H1 (cell line): ENCODE results near the gene FHIP1B. TPM values are rescaled to one million over a fixed set of nuclear protein-coding genes. Genes with fewer than 3 reads are reported as not detected.

Experiments
- CTCF ChIA-PET: fragments of 300-600 bp; sonication (Branson Sonifier 250); formaldehyde crosslinking; loops from one replicate; lab custom pipeline; 2021; ENCODE audit not compliant: partially characterized antibody; lab: Charles Lee
- POLR2A ChIA-PET: fragments of 300-600 bp; sonication (Branson Sonifier 250); formaldehyde crosslinking; loops from one replicate; lab custom pipeline; 2021; ENCODE audit warnings: inconsistent platforms; ENCODE audit not compliant: partially characterized antibody; lab: Charles Lee
- DNase-seq, 2 experiments: peaks; one replicate each; pipeline versions ENCODE4 v3.0.0 to v3.0.0-alpha.2; 2010 to 2022; ENCODE audit warnings: low spot score in 2 of 2, low read depth in 1 of 2, mixed read lengths in 1 of 2
- FAIRE-seq: peaks from 2 replicates; lab custom pipeline; 2011; peaks lifted over from hg19 to GRCh38; lab: Jason Lieb, UNC
- H2AFZ ChIP-seq: 2 replicates; pipeline ENCODE4 v1.8.1; 2012; ENCODE audit warnings: low read length, inconsistent platforms
- H2AK5ac ChIP-seq: 2 replicates; pipeline ENCODE4 v1.6.1; 2013; ENCODE audit warnings: low read depth, low read length
- H2BK120ac ChIP-seq: replicated peaks from 2 replicates; pipeline ENCODE3; 2013; ENCODE audit warnings: low read depth, low read length, inconsistent platforms
- H2BK12ac ChIP-seq: 2 replicates; pipeline ENCODE4 v1.6.1; 2013; ENCODE audit warnings: low read depth, low read length
- H2BK15ac ChIP-seq: 2 replicates; pipeline ENCODE4 v1.6.1; 2013; ENCODE audit warnings: low read length
- H2BK20ac ChIP-seq: 2 replicates; pipeline ENCODE4 v1.6.1; 2013; ENCODE audit warnings: low read length
- H2BK5ac ChIP-seq: 2 replicates; pipeline ENCODE4 v1.6.1; 2013; ENCODE audit warnings: low read depth, low read length
- H3K14ac ChIP-seq: 2 replicates; pipeline ENCODE4 v1.6.1; 2013; ENCODE audit warnings: inconsistent platforms; ENCODE audit not compliant: insufficient read length
- H3K18ac ChIP-seq: 2 replicates; pipeline ENCODE4 v1.6.1; 2013; ENCODE audit warnings: low read length; ENCODE audit errors: extremely low read depth
- H3K23ac ChIP-seq: 2 replicates; pipeline ENCODE4 v1.6.1; 2013; ENCODE audit warnings: inconsistent platforms; ENCODE audit not compliant: insufficient read length
- H3K23me2 ChIP-seq: 2 replicates; pipeline ENCODE4 v1.6.1; 2013; ENCODE audit warnings: low read depth, low read length
- H3K27ac ChIP-seq: 2 replicates; pipeline ENCODE4 v1.6.1; 2011; ENCODE audit warnings: low read depth, low read length, inconsistent platforms
- H3K27me3 ChIP-seq, 4 experiments: replicated peaks in 1 of 4; 1 replicate in 1 of 4; 2 replicates in 3 of 4; pipeline versions ENCODE4 v1.6.1 to v1.8.1; 2011 to 2013; ENCODE audit warnings: low read length in 3 of 4, mild to moderate bottlenecking in 3 of 4, inconsistent platforms in 2 of 4, mixed read lengths in 2 of 4, moderate library complexity in 1 of 4; ENCODE audit not compliant: control insufficient read depth in 3 of 4, insufficient read depth in 3 of 4; ENCODE audit errors: extremely low read depth in 1 of 4
- H3K36me3 ChIP-seq, 4 experiments: 2 replicates each; pipeline versions ENCODE4 v1.6.1 to v1.8.1; 2011 to 2013; ENCODE audit warnings: mild to moderate bottlenecking in 4 of 4, low read length in 3 of 4, moderate library complexity in 2 of 4, control low read depth in 1 of 4, inconsistent platforms in 1 of 4; ENCODE audit not compliant: insufficient read depth in 4 of 4, control insufficient read depth in 2 of 4
- H3K4ac ChIP-seq: replicated peaks from 2 replicates; pipeline ENCODE3; 2013; ENCODE audit warnings: low read length, low read depth, mixed read lengths, inconsistent platforms; ENCODE audit not compliant: insufficient read length
- H3K4me1 ChIP-seq, 4 experiments: replicated peaks in 1 of 4; 1 replicate in 1 of 4; 2 replicates in 3 of 4; pipeline versions ENCODE4 v1.6.1 to v1.8.1; 2011 to 2013; ENCODE audit warnings: low read length in 3 of 4, inconsistent platforms in 2 of 4, mixed read lengths in 1 of 4; ENCODE audit not compliant: insufficient read depth in 4 of 4, control insufficient read depth in 3 of 4
- H3K4me2 ChIP-seq, 2 experiments: 2 replicates each; pipeline versions ENCODE4 v1.6.1 to v1.8.1; 2011 to 2013; ENCODE audit warnings: low read depth in 2 of 2, low read length in 2 of 2, control low read depth in 1 of 2, inconsistent platforms in 1 of 2, mild to moderate bottlenecking in 1 of 2; ENCODE audit not compliant: insufficient read depth in 1 of 2
- H3K4me3 ChIP-seq, 4 experiments: fragments of 200-600, 300-600 bp in 1 of 4; sonication (generic), shearing (Covaris generic), sonication (Bioruptor Twin) in 1 of 4; 2 replicates each; pipeline versions ENCODE4 v1.5.1 to v1.8.1; 2011 to 2016; ENCODE audit warnings: low read length in 4 of 4, low read depth in 3 of 4, control low read depth in 2 of 4, inconsistent platforms in 2 of 4, mild to moderate bottlenecking in 2 of 4, mixed read lengths in 1 of 4, moderate library complexity in 1 of 4; ENCODE audit not compliant: insufficient read depth in 2 of 4; ENCODE audit errors: extremely low read depth in 1 of 4
- H3K56ac ChIP-seq: replicated peaks from 2 replicates; pipeline ENCODE3; 2013; ENCODE audit warnings: low read depth, mild to moderate bottlenecking, mixed read lengths, low read length, inconsistent platforms; ENCODE audit not compliant: insufficient read length
- H3K79me1 ChIP-seq: 2 replicates; pipeline ENCODE4 v1.6.1; 2013; ENCODE audit warnings: low read depth, low read length, control low read depth
- H3K79me2 ChIP-seq, 2 experiments: 2 replicates each; pipeline versions ENCODE4 v1.6.1 to v1.8.1; 2012 to 2013; ENCODE audit warnings: low read length in 2 of 2, mild to moderate bottlenecking in 2 of 2, inconsistent platforms in 1 of 2; ENCODE audit not compliant: insufficient read depth in 2 of 2, control insufficient read depth in 1 of 2
- H3K9ac ChIP-seq, 4 experiments: replicated peaks in 1 of 4; 1 replicate in 1 of 4; 2 replicates in 3 of 4; pipeline versions ENCODE4 v1.6.1 to v1.8.1; 2011 to 2013; ENCODE audit warnings: low read depth in 3 of 4, low read length in 3 of 4, control low read depth in 2 of 4, mild to moderate bottlenecking in 2 of 4, moderate library complexity in 2 of 4, inconsistent platforms in 1 of 4; ENCODE audit errors: extremely low read depth in 1 of 4
- H3K9me3 ChIP-seq, 2 experiments: 2 replicates each; pipeline versions ENCODE4 v1.6.1 to v1.8.1; 2012 to 2013; ENCODE audit warnings: mild to moderate bottlenecking in 2 of 2, moderate library complexity in 2 of 2, control low read depth in 1 of 2, inconsistent platforms in 1 of 2, low read depth in 1 of 2, low read length in 1 of 2, mixed read lengths in 1 of 2; ENCODE audit not compliant: insufficient read depth in 2 of 2
- H4K20me1 ChIP-seq, 2 experiments: replicated peaks in 1 of 2; 2 replicates each; pipeline versions ENCODE3 to v1.8.1; 2011 to 2013; ENCODE audit warnings: inconsistent platforms in 2 of 2, low read length in 2 of 2, mild to moderate bottlenecking in 1 of 2; ENCODE audit not compliant: insufficient read depth in 2 of 2, control insufficient read depth in 1 of 2
- H4K5ac ChIP-seq: 2 replicates; pipeline ENCODE4 v1.6.1; 2013; ENCODE audit warnings: low read length, low read depth, mixed read lengths, inconsistent platforms; ENCODE audit not compliant: insufficient read length
- H4K8ac ChIP-seq: 2 replicates; pipeline ENCODE4 v1.8.0; 2013; ENCODE audit warnings: mild to moderate bottlenecking, moderate library complexity, low read length, inconsistent platforms; ENCODE audit not compliant: insufficient read depth; ENCODE audit errors: extremely low read depth
- H4K91ac ChIP-seq: replicated peaks from 2 replicates; pipeline ENCODE3; 2013; ENCODE audit warnings: low read length, mixed read lengths, inconsistent platforms; ENCODE audit not compliant: insufficient read length
- E2F6 ChIP-seq: IDR thresholded peaks from 2 replicates; pipeline ENCODE4 v1.6.1; 2012; ENCODE audit warnings: inconsistent platforms
- HDAC6 ChIP-seq: IDR thresholded peaks from one replicate; pipeline ENCODE4 v1.7.1; 2012; ENCODE audit warnings: low read depth, mild to moderate bottlenecking, inconsistent platforms, low read length, moderate library complexity
- NANOG ChIP-seq: IDR thresholded peaks from 2 replicates; pipeline ENCODE4 v1.6.1; 2011; ENCODE audit warnings: low read length, low read depth, mild to moderate bottlenecking, inconsistent platforms; ENCODE audit not compliant: insufficient read depth, poor library complexity, severe bottlenecking
- PHF8 ChIP-seq: fragments of 200-600 bp; sonication (generic); conservative IDR thresholded peaks from 2 replicates; pipeline ENCODE4 v1.7.1; 2012; ENCODE audit warnings: low read depth, mild to moderate bottlenecking, inconsistent platforms, low read length, moderate library complexity
- RAD21 ChIP-seq, 2 experiments: IDR thresholded peaks in 1 of 2; conservative IDR thresholded peaks in 1 of 2; 2 replicates each; pipeline ENCODE4 v1.6.1; 2011; ENCODE audit warnings: low read depth in 2 of 2, low read length in 2 of 2, improper control_type of control experiment in 1 of 2, inconsistent platforms in 1 of 2, mild to moderate bottlenecking in 1 of 2, moderate library complexity in 1 of 2
- SRF ChIP-seq: IDR thresholded peaks from 2 replicates; pipeline ENCODE4 v1.6.1; 2011; ENCODE audit warnings: mild to moderate bottlenecking, low read depth, low read length, moderate library complexity
- SUZ12 ChIP-seq: fragments of 200-600 bp; sonication (generic); IDR thresholded peaks from 2 replicates; pipeline ENCODE4 v1.6.1; 2012; ENCODE audit warnings: mild to moderate bottlenecking, inconsistent platforms, low read length, moderate library complexity, mixed read lengths
- YY1 ChIP-seq: IDR thresholded peaks from 2 replicates; pipeline ENCODE4 v1.6.1; 2011; ENCODE audit warnings: low read depth, mild to moderate bottlenecking, low read length
- WGBS, 2 experiments: shearing (Covaris generic) in 1 of 2; methylation state at CpG; one replicate each; pipeline versions ENCODE4 v1.1.6 to v1.1.7; 2013 to 2015; ENCODE audit warnings: low lambda C conversion rate in 2 of 2, mixed read lengths in 2 of 2, inconsistent platforms in 1 of 2, low coverage in 1 of 2, missing lambda C conversion rate in 1 of 2; ENCODE audit not compliant: insufficient replicate concordance in 2 of 2, insufficient coverage in 1 of 2, insufficient read length in 1 of 2; ENCODE audit errors: extremely low coverage in 1 of 2, missing lambda C conversion rate in 1 of 2; 5-methylcytosine and 5-hydroxymethylcytosine counted together
- polyA plus RNA-seq, 7 experiments: library from polyadenylated mRNA; depleted of rRNA in 3 of 7; stranded (reverse) in 5 of 7; unstranded in 2 of 7; fragments of >200 nt in 5 of 7; fragments of 200-250 nt in 2 of 7; gene quantifications; 1 replicate in 5 of 7; 2 replicates in 1 of 7; 4 replicates in 1 of 7; pipeline versions ENCODE4 v1.2.1 to v1.2.3, GENCODE V29; 2011 to 2013; ENCODE audit warnings: missing spikeins in 2 of 7, mixed read lengths in 2 of 7
- total RNA-seq: library from RNA; stranded (reverse); fragmentation: NEBNext Ultra II Directional; extraction: Animal tissue kit (Norgen Biotek cat#: 25700); gene quantifications from 2 replicates; pipeline ENCODE4 v1.2.1, GENCODE V29; 2021

Gene FHIP1B
- total and polyA plus RNA-seq, 2 of the 8 experiments (the other 6 are each of a cell fraction or from before 2014, with no cell fraction given), result 16.8 to 41.9 TPM

GRCh38 chr11:6245536-6245935, 11.1 kb upstream of the FHIP1B start:
- Histone ChIP-seq H3K4me3 (no peak overlapping the region), H3K56ac (no peak overlapping the region), H3K4me2 (no peak overlapping the region), H2BK15ac (no peak overlapping the region), H2BK20ac (no peak overlapping the region), H3K27me3 (peaks cover 0 to 2% (median 0%) of the 10 kb centered on the region in 4 experiments; a peak in 1 of 7 replicates), H3K27ac (no peak overlapping the region), H4K91ac (no peak overlapping the region), H3K23me2 (no peaks in the 10 kb centered on the region), H3K14ac (no peak overlapping the region), H3K36me3 (no peaks in the 10 kb centered on the region), H4K5ac (no peak overlapping the region), H2BK12ac (no peak overlapping the region), H4K20me1 (no peaks in the 10 kb centered on the region), H2AK5ac (no peak overlapping the region), H2BK120ac (no peak overlapping the region), H2AFZ (no peak overlapping the region), H3K23ac (no peak overlapping the region), H3K4me1 (no peaks in the 10 kb centered on the region; a peak in 1 of 7 replicates), H3K18ac (no peak overlapping the region), H3K9me3 (no peaks in the 10 kb centered on the region), H2BK5ac (no peak overlapping the region), H3K9ac (no peak overlapping the region), H4K8ac (no peak overlapping the region), H3K79me2 (no peaks in the 10 kb centered on the region), H3K4ac (no peak overlapping the region), H3K79me1 (no peaks in the 10 kb centered on the region)
- ChIA-PET CTCF (interaction anchor here (0.5 to 2.6 kb wide), 4 partner anchors 12 to 108 kb away, joined by 3 to 15 read pairs (median 3); no protein-coding TSS in a partner anchor), POLR2A (no interaction called here)
- FAIRE-seq (no peak), DNase-seq (no peak)
- WGBS, 2 experiments, result 95% methylated on average over 2 of the region's 2 CpGs; no CpG with 5 or more reads in 1 of the 2 experiments
- no peak for TF ChIP-seq SUZ12
- no peak for TF ChIP-seq SRF
- TF ChIP-seq PHF8, result no peak
- TF ChIP-seq RAD21 (IDR thresholded peaks at IDR 0.05 in 1 of 2, conservative IDR thresholded peaks at IDR 0.05 in 1 of 2; ENCODE audit: low read depth in 2 of 2, low read length in 2 of 2), result no peak
- no peak for TF ChIP-seq YY1
- no peak for TF ChIP-seq HDAC6
- no peak for TF ChIP-seq E2F6
- no peak for TF ChIP-seq NANOG
